ENCODE data around the gene NRCAM.

NRCAM gene

GRCh38 chr7:108252177-108252576, 204.1 kb downstream of the NRCAM start:
- in situ Hi-C loops (cut with HindIII; ENCODE audit: low sequenced_read_pairs), result no loop called here

GRCh38 chr7:108251700-108252099, 204.5 kb downstream of the NRCAM start:
- in situ Hi-C loops (cut with HindIII; ENCODE audit: low sequenced_read_pairs), result no loop called here

- in situ Hi-C loops (cut with HindIII; ENCODE audit: low sequenced_read_pairs), result no loop called here
These were observed 206.8 kb downstream of the NRCAM start for GRCh38 chr7:108249453-108249852.

- in situ Hi-C loops (cut with HindIII; ENCODE audit: low sequenced_read_pairs), result no loop called here
These were observed 207.4 kb downstream of the NRCAM start for GRCh38 chr7:108248821-108249220.

GRCh38 chr7:108248418-108248817, 207.8 kb downstream of the NRCAM start:
- in situ Hi-C loops (cut with HindIII; ENCODE audit: low sequenced_read_pairs), result no loop called here

GRCh38 chr7:108247614-108248013, 208.6 kb downstream of the NRCAM start:
- in situ Hi-C loops (cut with HindIII; ENCODE audit: low sequenced_read_pairs), result no loop called here

GRCh38 chr7:108246227-108246837, 209.9 kb downstream of the NRCAM start:
- in situ Hi-C loops (cut with HindIII; ENCODE audit: low sequenced_read_pairs), result no loop called here

- in situ Hi-C loops (cut with HindIII; ENCODE audit: low sequenced_read_pairs), result no loop called here
These were observed 210.6 kb downstream of the NRCAM start for GRCh38 chr7:108245523-108246226.

GRCh38 chr7:108244110-108244509, 212.1 kb downstream of the NRCAM start:
- in situ Hi-C loops (cut with HindIII; ENCODE audit: low sequenced_read_pairs), result no loop called here

GRCh38 chr7:108239501-108240225, 216.6 kb downstream of the NRCAM start:
- in situ Hi-C loops (cut with HindIII; ENCODE audit: low sequenced_read_pairs), result no loop called here

GRCh38 chr7:108236681-108237415, 219.4 kb downstream of the NRCAM start:
- in situ Hi-C loops (cut with HindIII; ENCODE audit: low sequenced_read_pairs), result no loop called here

GRCh38 chr7:108235451-108236061, 220.7 kb downstream of the NRCAM start:
- in situ Hi-C loops (cut with HindIII; ENCODE audit: low sequenced_read_pairs), result no loop called here

- in situ Hi-C loops (cut with HindIII; ENCODE audit: low sequenced_read_pairs), result no loop called here
These were observed 221.2 kb downstream of the NRCAM start for GRCh38 chr7:108234971-108235450.

GRCh38 chr7:108234281-108234680, 222.0 kb downstream of the NRCAM start:
- in situ Hi-C loops (cut with HindIII; ENCODE audit: low sequenced_read_pairs), result no loop called here

GRCh38 chr7:108232076-108232475, 224.2 kb downstream of the NRCAM start:
- in situ Hi-C loops (cut with HindIII; ENCODE audit: low sequenced_read_pairs), result no loop called here

GRCh38 chr7:108231221-108231620, 225.0 kb downstream of the NRCAM start:
- in situ Hi-C loops (cut with HindIII; ENCODE audit: low sequenced_read_pairs), result no loop called here

- in situ Hi-C loops (cut with HindIII; ENCODE audit: low sequenced_read_pairs), result no loop called here
These were observed 228.9 kb downstream of the NRCAM start for GRCh38 chr7:108227366-108227765.

- in situ Hi-C loops (cut with HindIII; ENCODE audit: low sequenced_read_pairs), result no loop called here
These were observed 229.4 kb downstream of the NRCAM start for GRCh38 chr7:108226816-108227299.

- in situ Hi-C loops (cut with HindIII; ENCODE audit: low sequenced_read_pairs), result no loop called here
These were observed 230.6 kb downstream of the NRCAM start for GRCh38 chr7:108225531-108226181.

- in situ Hi-C loops (cut with HindIII; ENCODE audit: low sequenced_read_pairs), result no loop called here
These were observed 231.8 kb downstream of the NRCAM start for GRCh38 chr7:108224387-108224786.
